GM23338 (cell line): ENCODE data around the gene NUDT11. TPM values are rescaled to one million over a fixed set of nuclear protein-coding genes. Genes with fewer than 3 reads are reported as not detected.
A peak's percentile ranks its signal among the peaks of the same experiment; 100 is the strongest.

Experiments used
- ATAC-seq: fragments of 200-7000 bp; cut with Tn5 transposase; 3 replicates; pipeline ENCODE4 v1.9.1; 2020
- DNase-seq: peaks from one replicate; pipeline ENCODE4 v3.0.0-alpha.2; 2015; ENCODE audit warnings: low spot score
- H2AFZ ChIP-seq: fragments of 200-600 bp; sonication (generic); 2 replicates; pipeline ENCODE4 v1.8.0; 2016; ENCODE audit warnings: antibody characterized with exemption, mild to moderate bottlenecking, moderate library complexity
- H3F3A ChIP-seq: fragments of 200-600 bp; sonication (generic); replicated peaks from 2 replicates; pipeline ENCODE4 v1.8.0; 2017; ENCODE audit warnings: antibody characterized with exemption, mixed run types, low read depth
- H3K27ac ChIP-seq: fragments of 200-600 bp; sonication (generic); 2 replicates; pipeline ENCODE4 v1.6.1; 2016; ENCODE audit warnings: low read depth
- H3K27me3 ChIP-seq: fragments of 200-600 bp; sonication (generic); 2 replicates; pipeline ENCODE4 v1.8.0; 2016; ENCODE audit warnings: mild to moderate bottlenecking, mixed run types, moderate library complexity; ENCODE audit not compliant: insufficient read depth
- H3K36me3 ChIP-seq: fragments of 200-600 bp; sonication (generic); 2 replicates; pipeline ENCODE4 v1.8.0; 2016; ENCODE audit warnings: mild to moderate bottlenecking; ENCODE audit not compliant: insufficient read depth
- H3K4me1 ChIP-seq: fragments of 200-600 bp; sonication (generic); 2 replicates; pipeline ENCODE4 v1.8.0; 2016; ENCODE audit warnings: mild to moderate bottlenecking, moderate library complexity; ENCODE audit not compliant: insufficient read depth
- H3K4me2 ChIP-seq: fragments of 200-600 bp; sonication (generic); 2 replicates; pipeline ENCODE4 v1.7.1; 2017; ENCODE audit warnings: mixed run types
- H3K4me3 ChIP-seq: fragments of 200-600 bp; sonication (generic); 2 replicates; pipeline ENCODE4 v1.6.1; 2016; ENCODE audit warnings: mixed run types
- H3K79me2 ChIP-seq: fragments of 200-600 bp; sonication (generic); replicated peaks from 2 replicates; pipeline ENCODE4 v1.8.0; 2017; ENCODE audit warnings: mild to moderate bottlenecking; ENCODE audit not compliant: insufficient read depth
- H3K9me2 ChIP-seq: fragments of 200-600 bp; sonication (generic); 2 replicates; pipeline ENCODE4 v1.8.0; 2017; ENCODE audit not compliant: insufficient read depth
- H4K20me1 ChIP-seq: fragments of 200-600 bp; sonication (generic); replicated peaks from 2 replicates; pipeline ENCODE4 v1.8.0; 2017; ENCODE audit warnings: mild to moderate bottlenecking; ENCODE audit not compliant: insufficient read depth
- H3K27ac Mint-ChIP-seq: 2 replicates; pipeline ENCODE4 v1.8.0; 2020; ENCODE audit warnings: inconsistent platforms, mild to moderate bottlenecking, moderate library complexity, mixed read lengths
- H3K27me3 Mint-ChIP-seq: 3 replicates; pipeline ENCODE4 v1.8.0; 2022; ENCODE audit warnings: low read depth, mild to moderate bottlenecking, moderate library complexity, mixed read lengths, inconsistent platforms; ENCODE audit not compliant: insufficient read depth, poor library complexity
- H3K36me3 Mint-ChIP-seq: 3 replicates; pipeline ENCODE4 v1.8.0; 2021; ENCODE audit warnings: low read depth, mild to moderate bottlenecking, inconsistent platforms, moderate library complexity, mixed read lengths
- H3K4me1 Mint-ChIP-seq: 3 replicates; pipeline ENCODE4 v1.8.0; 2020; ENCODE audit warnings: mild to moderate bottlenecking, inconsistent platforms, mixed read lengths
- H3K4me3 Mint-ChIP-seq: 3 replicates; pipeline ENCODE4 v1.8.0; 2021; ENCODE audit warnings: moderate library complexity, mild to moderate bottlenecking, inconsistent platforms, mixed read lengths
- H3K9me3 Mint-ChIP-seq: 3 replicates; pipeline ENCODE4 v1.8.0; 2020; ENCODE audit warnings: moderate library complexity, mild to moderate bottlenecking, inconsistent platforms, mixed read lengths
- CREB1 ChIP-seq: fragments of 250-450 bp; sonication (Bioruptor Pico); IDR thresholded peaks from 2 replicates; pipeline ENCODE4 v1.5.0; 2020; ENCODE audit warnings: low read depth, mild to moderate bottlenecking, moderate library complexity
- CTCF ChIP-seq, 2 experiments: fragments of 200-600 bp in 1 of 2; sonication (generic) in 1 of 2; conservative IDR thresholded peaks; 2 replicates each; pipeline versions ENCODE4 v1.5.1 to v1.6.1; 2016 to 2017; ENCODE audit warnings: antibody characterized with exemption in 2 of 2, low read depth in 2 of 2, mild to moderate bottlenecking in 2 of 2, moderate library complexity in 1 of 2
- EZH2phosphoT487 ChIP-seq: fragments of 200-600 bp; sonication (generic); IDR thresholded peaks from one replicate; pipeline ENCODE4 v1.8.1; 2018; ENCODE audit warnings: antibody characterized with exemption; ENCODE audit not compliant: unreplicated experiment
- STAT1 ChIP-seq: IDR thresholded peaks from one replicate; pipeline ENCODE4 v1.6.1; 2016; ENCODE audit warnings: antibody characterized with exemption; ENCODE audit not compliant: unreplicated experiment
- polyA plus RNA-seq: library from polyadenylated mRNA; unstranded; fragments of >200 nt; fragmentation: Nextera tagmentation; extraction: Ambion mirVana; gene quantifications from 2 replicates; pipeline ENCODE4 v1.2.1, GENCODE V29; 2016
- total RNA-seq: library from RNA; depleted of rRNA; stranded (reverse); fragments of >200 nt; shearing (Covaris generic); gene quantifications from 2 replicates; pipeline ENCODE4 v1.2.3, GENCODE V29; 2014

Gene NUDT11
- total and polyA plus RNA-seq, 2 experiments from 2014 or later = 27.5 to 39.2 TPM

DNA sequence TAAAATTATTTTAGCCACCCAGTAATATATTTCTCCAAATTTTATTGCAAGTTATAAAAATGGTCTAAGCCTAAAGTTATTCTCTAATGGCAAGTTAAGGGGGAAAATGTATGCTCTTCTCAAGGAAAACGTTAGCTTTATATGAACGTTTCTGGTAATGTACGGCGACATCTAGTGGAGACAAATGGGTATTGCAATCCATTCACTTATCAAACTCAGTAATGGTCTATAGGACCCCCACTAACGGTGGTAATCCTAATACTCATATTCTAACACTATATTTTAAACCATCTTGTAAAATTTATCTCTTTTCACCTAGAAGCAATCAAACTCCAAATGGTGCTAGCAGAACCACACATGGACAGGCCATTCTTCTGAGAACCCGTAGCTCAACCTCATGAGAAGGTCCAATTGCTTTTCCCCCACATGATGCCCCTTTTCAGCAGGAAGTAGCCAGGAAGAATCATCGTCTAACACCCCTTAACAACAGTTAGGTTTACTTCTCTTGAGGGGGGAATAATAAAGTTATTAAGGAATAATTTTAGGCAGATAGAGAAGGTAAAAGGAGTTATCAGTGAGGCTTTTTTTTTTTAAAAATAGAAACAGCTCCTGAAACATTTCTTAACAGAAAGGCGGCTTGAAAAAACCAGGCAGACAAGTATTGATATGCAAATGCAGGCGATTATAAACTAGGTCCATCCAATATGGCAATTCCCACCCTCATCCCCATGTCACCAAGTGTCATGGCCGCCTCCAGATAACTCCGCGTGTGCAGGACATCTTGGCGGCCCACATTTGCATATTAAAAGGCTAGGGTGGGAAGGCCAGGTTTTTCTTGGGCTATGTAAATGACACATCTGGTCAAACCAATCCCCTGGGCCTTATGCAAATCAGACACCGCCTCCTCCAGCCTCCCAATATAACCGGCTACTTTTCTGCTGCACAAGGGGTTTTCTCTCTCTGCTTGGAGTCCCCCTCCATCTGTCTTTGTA is 35.0 kb downstream of the NUDT11 start:
- H3K4me1 ChIP-seq = peaks cover 4% of the 10 kb centered on the region; the same call in 1 of the 2 replicates
- no peak overlapping the region for H3K4me3 ChIP-seq
- H3K79me2 ChIP-seq = no peaks in the 10 kb centered on the region
- Mint-ChIP-seq H3K36me3 (no peaks in the 10 kb centered on the region), H3K27me3 (no peaks in the 10 kb centered on the region), H3K9me3 (no peaks in the 10 kb centered on the region), H3K27ac (no peak overlapping the region), H3K4me3 (no peak overlapping the region), H3K4me1 (peaks cover 10% of the 10 kb centered on the region; the same call in 2 of the 3 replicates)
- H3F3A ChIP-seq = no peaks in the 10 kb centered on the region
- no peak overlapping the region for H2AFZ ChIP-seq
- peak; percentile 61 for DNase-seq
- H3K27ac ChIP-seq = no peak overlapping the region
- ATAC-seq = peak; percentile 35; the same call in 1 of the 3 replicates
- H3K36me3 ChIP-seq = no peaks in the 10 kb centered on the region
- H3K9me2 ChIP-seq = no peaks in the 10 kb centered on the region
- no peak overlapping the region for H3K4me2 ChIP-seq
- no peaks in the 10 kb centered on the region for H3K27me3 ChIP-seq
- TF ChIP-seq CTCF (conservative IDR thresholded peaks at IDR 0.05; ENCODE audit: low read depth in 2 of 2) = peak; percentile 35 to 66
- TF ChIP-seq EZH2phosphoT487 = no peak
- no peak for TF ChIP-seq STAT1
- no peaks in the 10 kb centered on the region for H4K20me1 ChIP-seq

GRCh38 chrX:51459125-51459524 is 37.3 kb downstream of the NUDT11 start:
- Mint-ChIP-seq H3K4me1 (peaks cover 12% of the 10 kb centered on the region; the same call in 2 of the 3 replicates), H3K36me3 (no peaks in the 10 kb centered on the region; the same call in 2 of the 3 replicates), H3K9me3 (no peaks in the 10 kb centered on the region; the same call in 2 of the 3 replicates), H3K27ac (no peak overlapping the region), H3K27me3 (no peaks in the 10 kb centered on the region), H3K4me3 (no peak overlapping the region)
- DNase-seq (peak; percentile 59), ATAC-seq (no peak)
- H3K27ac ChIP-seq = no peak overlapping the region
- no peak overlapping the region for H3K4me3 ChIP-seq
- no peak for TF ChIP-seq CREB1
- TF ChIP-seq CTCF (conservative IDR thresholded peaks at IDR 0.05; ENCODE audit: low read depth in 2 of 2) = peak; percentile 59 to 71
- no peaks in the 10 kb centered on the region for H3K9me2 ChIP-seq
- no peak overlapping the region for H2AFZ ChIP-seq
- H3K27me3 ChIP-seq = no peaks in the 10 kb centered on the region
- no peaks in the 10 kb centered on the region for H4K20me1 ChIP-seq
- no peaks in the 10 kb centered on the region for H3F3A ChIP-seq
- H3K79me2 ChIP-seq = no peaks in the 10 kb centered on the region
- peaks cover 13% of the 10 kb centered on the region for H3K4me1 ChIP-seq
- no peaks in the 10 kb centered on the region for H3K36me3 ChIP-seq
- H3K4me2 ChIP-seq = no peak overlapping the region
